ENCODE results near the gene RPS27L. TPM values are rescaled to one million over a fixed set of nuclear protein-coding genes. Genes with fewer than 3 reads are reported as not detected.
A peak's percentile ranks its signal among the peaks of the same experiment; 100 is the strongest.

The RPS27L gene
- total and polyA plus RNA-seq, 9 of the 15 experiments (the other 6 are each of a cell fraction or from before 2014, with no cell fraction given), result 72.2 to 382 (median 116) TPM

DNA sequence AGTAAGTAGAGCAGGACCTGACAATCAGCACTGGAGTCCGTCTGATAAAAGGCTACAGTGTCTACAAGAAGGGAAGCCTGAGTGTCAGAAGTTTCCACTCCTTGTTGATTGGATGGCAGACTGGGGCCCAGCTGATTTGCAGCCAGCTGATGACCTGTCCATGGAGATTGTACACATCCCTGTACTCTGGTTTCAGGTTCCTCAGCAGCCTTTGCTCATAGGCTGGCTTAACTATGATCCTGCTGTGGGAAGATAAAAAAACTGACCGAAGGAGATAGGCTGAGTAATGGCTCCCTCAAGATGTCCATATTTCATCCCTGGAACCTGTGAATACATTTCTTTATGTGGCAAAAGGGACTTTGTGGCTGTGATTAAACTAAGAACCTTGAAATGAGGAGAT is 47.4 kb downstream of the RPS27L start (continued):
- TF ChIP-seq, protein P1, sequence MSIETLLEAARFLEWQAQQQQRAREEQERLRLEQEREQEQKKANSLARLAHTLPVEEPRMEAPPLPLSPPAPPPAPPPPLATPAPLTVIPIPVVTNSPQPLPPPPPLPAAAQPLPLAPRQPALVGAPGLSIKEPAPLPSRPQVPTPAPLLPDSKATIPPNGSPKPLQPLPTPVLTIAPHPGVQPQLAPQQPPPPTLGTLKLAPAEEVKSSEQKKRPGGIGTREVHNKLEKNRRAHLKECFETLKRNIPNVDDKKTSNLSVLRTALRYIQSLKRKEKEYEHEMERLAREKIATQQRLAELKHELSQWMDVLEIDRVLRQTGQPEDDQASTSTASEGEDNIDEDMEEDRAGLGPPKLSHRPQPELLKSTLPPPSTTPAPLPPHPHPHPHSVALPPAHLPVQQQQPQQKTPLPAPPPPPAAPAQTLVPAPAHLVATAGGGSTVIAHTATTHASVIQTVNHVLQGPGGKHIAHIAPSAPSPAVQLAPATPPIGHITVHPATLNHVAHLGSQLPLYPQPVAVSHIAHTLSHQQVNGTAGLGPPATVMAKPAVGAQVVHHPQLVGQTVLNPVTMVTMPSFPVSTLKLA (conservative IDR thresholded peaks at IDR 0.05), result peak; percentile 30 to 71; a peak in 3 of 4 replicates
- TF ChIP-seq, protein P2, sequence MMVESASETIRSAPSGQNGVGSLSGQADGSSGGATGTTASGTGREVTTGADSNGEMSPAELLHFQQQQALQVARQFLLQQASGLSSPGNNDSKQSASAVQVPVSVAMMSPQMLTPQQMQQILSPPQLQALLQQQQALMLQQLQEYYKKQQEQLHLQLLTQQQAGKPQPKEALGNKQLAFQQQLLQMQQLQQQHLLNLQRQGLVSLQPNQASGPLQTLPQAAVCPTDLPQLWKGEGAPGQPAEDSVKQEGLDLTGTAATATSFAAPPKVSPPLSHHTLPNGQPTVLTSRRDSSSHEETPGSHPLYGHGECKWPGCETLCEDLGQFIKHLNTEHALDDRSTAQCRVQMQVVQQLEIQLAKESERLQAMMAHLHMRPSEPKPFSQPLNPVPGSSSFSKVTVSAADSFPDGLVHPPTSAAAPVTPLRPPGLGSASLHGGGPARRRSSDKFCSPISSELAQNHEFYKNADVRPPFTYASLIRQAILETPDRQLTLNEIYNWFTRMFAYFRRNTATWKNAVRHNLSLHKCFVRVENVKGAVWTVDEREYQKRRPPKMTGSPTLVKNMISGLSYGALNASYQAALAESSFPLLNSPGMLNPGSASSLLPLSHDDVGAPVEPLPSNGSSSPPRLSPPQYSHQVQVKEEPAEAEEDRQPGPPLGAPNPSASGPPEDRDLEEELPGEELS (CRISPR knock-in tag; IDR thresholded peaks at IDR 0.05; ENCODE audit: borderline replicate concordance), result no peak
- TF ChIP-seq, protein P3, sequence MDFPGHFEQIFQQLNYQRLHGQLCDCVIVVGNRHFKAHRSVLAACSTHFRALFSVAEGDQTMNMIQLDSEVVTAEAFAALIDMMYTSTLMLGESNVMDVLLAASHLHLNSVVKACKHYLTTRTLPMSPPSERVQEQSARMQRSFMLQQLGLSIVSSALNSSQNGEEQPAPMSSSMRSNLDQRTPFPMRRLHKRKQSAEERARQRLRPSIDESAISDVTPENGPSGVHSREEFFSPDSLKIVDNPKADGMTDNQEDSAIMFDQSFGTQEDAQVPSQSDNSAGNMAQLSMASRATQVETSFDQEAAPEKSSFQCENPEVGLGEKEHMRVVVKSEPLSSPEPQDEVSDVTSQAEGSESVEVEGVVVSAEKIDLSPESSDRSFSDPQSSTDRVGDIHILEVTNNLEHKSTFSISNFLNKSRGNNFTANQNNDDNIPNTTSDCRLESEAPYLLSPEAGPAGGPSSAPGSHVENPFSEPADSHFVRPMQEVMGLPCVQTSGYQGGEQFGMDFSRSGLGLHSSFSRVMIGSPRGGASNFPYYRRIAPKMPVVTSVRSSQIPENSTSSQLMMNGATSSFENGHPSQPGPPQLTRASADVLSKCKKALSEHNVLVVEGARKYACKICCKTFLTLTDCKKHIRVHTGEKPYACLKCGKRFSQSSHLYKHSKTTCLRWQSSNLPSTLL (IDR thresholded peaks at IDR 0.05), result 0 out of 2 replicates have a peak, but pooled peaks have one; percentile 30
- TF ChIP-seq SRF (CRISPR knock-in tag; IDR thresholded peaks at IDR 0.05) (no peak), NCOR1 (IDR thresholded peaks at IDR 0.05) (peak; percentile 94), PURB (CRISPR knock-in tag; IDR thresholded peaks at IDR 0.05; ENCODE audit: low read depth) (no peak), HCFC1 (IDR thresholded peaks at IDR 0.05; ENCODE audit: low read depth, low read length) (0 out of 2 replicates have a peak, but pooled peaks have one; percentile 17), CEBPB (tag; IDR thresholded peaks at IDR 0.05) (no peak)
- TF ChIP-seq, protein P4, sequence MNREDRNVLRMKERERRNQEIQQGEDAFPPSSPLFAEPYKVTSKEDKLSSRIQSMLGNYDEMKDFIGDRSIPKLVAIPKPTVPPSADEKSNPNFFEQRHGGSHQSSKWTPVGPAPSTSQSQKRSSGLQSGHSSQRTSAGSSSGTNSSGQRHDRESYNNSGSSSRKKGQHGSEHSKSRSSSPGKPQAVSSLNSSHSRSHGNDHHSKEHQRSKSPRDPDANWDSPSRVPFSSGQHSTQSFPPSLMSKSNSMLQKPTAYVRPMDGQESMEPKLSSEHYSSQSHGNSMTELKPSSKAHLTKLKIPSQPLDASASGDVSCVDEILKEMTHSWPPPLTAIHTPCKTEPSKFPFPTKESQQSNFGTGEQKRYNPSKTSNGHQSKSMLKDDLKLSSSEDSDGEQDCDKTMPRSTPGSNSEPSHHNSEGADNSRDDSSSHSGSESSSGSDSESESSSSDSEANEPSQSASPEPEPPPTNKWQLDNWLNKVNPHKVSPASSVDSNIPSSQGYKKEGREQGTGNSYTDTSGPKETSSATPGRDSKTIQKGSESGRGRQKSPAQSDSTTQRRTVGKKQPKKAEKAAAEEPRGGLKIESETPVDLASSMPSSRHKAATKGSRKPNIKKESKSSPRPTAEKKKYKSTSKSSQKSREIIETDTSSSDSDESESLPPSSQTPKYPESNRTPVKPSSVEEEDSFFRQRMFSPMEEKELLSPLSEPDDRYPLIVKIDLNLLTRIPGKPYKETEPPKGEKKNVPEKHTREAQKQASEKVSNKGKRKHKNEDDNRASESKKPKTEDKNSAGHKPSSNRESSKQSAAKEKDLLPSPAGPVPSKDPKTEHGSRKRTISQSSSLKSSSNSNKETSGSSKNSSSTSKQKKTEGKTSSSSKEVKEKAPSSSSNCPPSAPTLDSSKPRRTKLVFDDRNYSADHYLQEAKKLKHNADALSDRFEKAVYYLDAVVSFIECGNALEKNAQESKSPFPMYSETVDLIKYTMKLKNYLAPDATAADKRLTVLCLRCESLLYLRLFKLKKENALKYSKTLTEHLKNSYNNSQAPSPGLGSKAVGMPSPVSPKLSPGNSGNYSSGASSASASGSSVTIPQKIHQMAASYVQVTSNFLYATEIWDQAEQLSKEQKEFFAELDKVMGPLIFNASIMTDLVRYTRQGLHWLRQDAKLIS (CRISPR knock-in tag; IDR thresholded peaks at IDR 0.05), result no peak
- TF ChIP-seq, protein P5, sequence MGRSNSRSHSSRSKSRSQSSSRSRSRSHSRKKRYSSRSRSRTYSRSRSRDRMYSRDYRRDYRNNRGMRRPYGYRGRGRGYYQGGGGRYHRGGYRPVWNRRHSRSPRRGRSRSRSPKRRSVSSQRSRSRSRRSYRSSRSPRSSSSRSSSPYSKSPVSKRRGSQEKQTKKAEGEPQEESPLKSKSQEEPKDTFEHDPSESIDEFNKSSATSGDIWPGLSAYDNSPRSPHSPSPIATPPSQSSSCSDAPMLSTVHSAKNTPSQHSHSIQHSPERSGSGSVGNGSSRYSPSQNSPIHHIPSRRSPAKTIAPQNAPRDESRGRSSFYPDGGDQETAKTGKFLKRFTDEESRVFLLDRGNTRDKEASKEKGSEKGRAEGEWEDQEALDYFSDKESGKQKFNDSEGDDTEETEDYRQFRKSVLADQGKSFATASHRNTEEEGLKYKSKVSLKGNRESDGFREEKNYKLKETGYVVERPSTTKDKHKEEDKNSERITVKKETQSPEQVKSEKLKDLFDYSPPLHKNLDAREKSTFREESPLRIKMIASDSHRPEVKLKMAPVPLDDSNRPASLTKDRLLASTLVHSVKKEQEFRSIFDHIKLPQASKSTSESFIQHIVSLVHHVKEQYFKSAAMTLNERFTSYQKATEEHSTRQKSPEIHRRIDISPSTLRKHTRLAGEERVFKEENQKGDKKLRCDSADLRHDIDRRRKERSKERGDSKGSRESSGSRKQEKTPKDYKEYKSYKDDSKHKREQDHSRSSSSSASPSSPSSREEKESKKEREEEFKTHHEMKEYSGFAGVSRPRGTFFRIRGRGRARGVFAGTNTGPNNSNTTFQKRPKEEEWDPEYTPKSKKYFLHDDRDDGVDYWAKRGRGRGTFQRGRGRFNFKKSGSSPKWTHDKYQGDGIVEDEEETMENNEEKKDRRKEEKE (IDR thresholded peaks at IDR 0.05; ENCODE audit: borderline replicate concordance in 1 of 2, control insufficient read depth in 1 of 2, low read depth in 2 of 2, low read length in 1 of 2), result 0 out of 4 replicates have a peak, but pooled peaks of 1 of the 2 experiments have one; percentile 32

Measured in K562 (cell line).